A549 (cell line): ENCODE data around the gene TTC12. TPM values are rescaled to one million over a fixed set of nuclear protein-coding genes. Genes with fewer than 3 reads are reported as not detected.

Source experiments
- ATAC-seq, 2 experiments: fragments of 200-7000 bp in 1 of 2; fragments of >200 bp in 1 of 2; cut with Nextera tagmentation in 1 of 2; cut with Tn5 transposase in 1 of 2; 3 replicates each; pipeline versions ENCODE4 v1.8.0 to v1.9.1; 2018 to 2020; ENCODE audit warnings: mild to moderate bottlenecking in 1 of 2, moderate library complexity in 1 of 2
- CTCF ChIA-PET: fragments of 300-600 bp; sonication (Branson Sonifier 250); formaldehyde crosslinking; extraction: SDS; loops from one replicate; lab custom pipeline; 2021; ENCODE audit warnings: antibody characterized with exemption, inconsistent platforms; lab: Yijun Ruan, JAX
- POLR2A ChIA-PET: fragments of 350-600 bp; formaldehyde crosslinking; extraction: SDS; loops from one replicate; lab custom pipeline; 2021; ENCODE audit warnings: antibody characterized with exemption, inconsistent platforms; lab: Yijun Ruan, JAX
- DNase-seq, 2 experiments: peaks; one replicate each; pipeline versions ENCODE4 v3.0.0 to v3.0.0-alpha.2; 2011 to 2016; ENCODE audit warnings: low read depth in 1 of 2, low spot score in 1 of 2
- FAIRE-seq: peaks from 2 replicates; lab custom pipeline; 2011; peaks lifted over from hg19 to GRCh38; lab: Jason Lieb, UNC
- H3K27ac ChIP-seq, 2 experiments: fragments of >200 bp; sonication (Bioruptor Twin); formaldehyde crosslinking; 3 replicates each; pipeline ENCODE4 v1.5.1; 2016 to 2017
- H3K4me1 ChIP-seq: fragments of >200 bp; sonication (Bioruptor Twin); formaldehyde crosslinking; 3 replicates; pipeline ENCODE4 v1.6.1; 2016
- H3K4me2 ChIP-seq: fragments of >200 bp; sonication (Bioruptor Twin); formaldehyde crosslinking; 3 replicates; pipeline ENCODE4 v1.6.1; 2016
- H3K4me3 ChIP-seq: fragments of >200 bp; sonication (Bioruptor Twin); formaldehyde crosslinking; 3 replicates; pipeline ENCODE4 v1.5.1; 2016
- H3K9me3 ChIP-seq: fragments of >200 bp; sonication (Bioruptor Twin); formaldehyde crosslinking; 3 replicates; pipeline ENCODE4 v1.6.1; 2016
- ATOH8 ChIP-seq: fragments of 250-450 bp; sonication (Bioruptor Pico); IDR thresholded peaks from 2 replicates; pipeline ENCODE4 v1.5.0; 2020; ENCODE audit warnings: low read depth, mild to moderate bottlenecking, moderate library complexity
- CBX2 ChIP-seq: fragments of 200-600 bp; sonication (generic); IDR thresholded peaks from 2 replicates; pipeline ENCODE4 v1.6.1; 2016; ENCODE audit warnings: low read depth, mild to moderate bottlenecking, borderline replicate concordance
- CEBPB ChIP-seq, 2 experiments: fragments of >200 bp in 1 of 2; sonication (Bioruptor Twin) in 1 of 2; formaldehyde crosslinking in 1 of 2; IDR thresholded peaks; 2 replicates each; pipeline ENCODE4 v1.6.1; 2012 to 2016
- CHD2 ChIP-seq: fragments of 150-350 bp; IDR thresholded peaks from 2 replicates; pipeline ENCODE4 v1.6.1; 2014; ENCODE audit warnings: low read length; ENCODE audit not compliant: partially characterized antibody
- EHF ChIP-seq: fragments of 250-450 bp; sonication (Bioruptor Pico); IDR thresholded peaks from 2 replicates; pipeline ENCODE4 v1.5.0; 2020; ENCODE audit warnings: mild to moderate bottlenecking
- EHMT2 ChIP-seq: fragments of 200-600 bp; sonication (generic); IDR thresholded peaks from 2 replicates; pipeline ENCODE4 v1.6.1; 2016; ENCODE audit warnings: antibody characterized with exemption, low read depth, mild to moderate bottlenecking, moderate library complexity
- EP300 ChIP-seq, 2 experiments: fragments of >200 bp; sonication (Bioruptor Twin); formaldehyde crosslinking; IDR thresholded peaks; 2 replicates in 1 of 2; 3 replicates in 1 of 2; pipeline ENCODE4 v1.6.1; 2016 to 2017
- FOSB ChIP-seq: fragments of 250-450 bp; sonication (Bioruptor Pico); IDR thresholded peaks from 2 replicates; pipeline ENCODE4 v1.5.0; 2020; ENCODE audit warnings: mild to moderate bottlenecking, moderate library complexity
- FOXS1 ChIP-seq: fragments of 250-450 bp; sonication (Bioruptor Pico); IDR thresholded peaks from 2 replicates; pipeline ENCODE4 v1.5.0; 2020; ENCODE audit warnings: mild to moderate bottlenecking, moderate library complexity
- HDAC2 ChIP-seq: fragments of 200-600 bp; sonication (generic); IDR thresholded peaks from 2 replicates; pipeline ENCODE4 v1.6.1; 2016
- HOXA7 ChIP-seq: fragments of 250-450 bp; sonication (Bioruptor Pico); IDR thresholded peaks from 2 replicates; pipeline ENCODE4 v1.5.0; 2020; ENCODE audit warnings: mild to moderate bottlenecking, moderate library complexity
- JUN ChIP-seq, 2 experiments: fragments of >200 bp; sonication (Bioruptor Twin); formaldehyde crosslinking; IDR thresholded peaks; 2 replicates in 1 of 2; 3 replicates in 1 of 2; pipeline ENCODE4 v1.6.1; 2016 to 2017
- KDM1A ChIP-seq: fragments of 200-600 bp; sonication (generic); IDR thresholded peaks from 2 replicates; pipeline ENCODE4 v1.6.1; 2016; ENCODE audit warnings: low read depth, mild to moderate bottlenecking
- MAFK ChIP-seq: fragments of 450-650 bp; IDR thresholded peaks from 2 replicates; pipeline ENCODE4 v1.6.1; 2014; ENCODE audit not compliant: partially characterized antibody
- MAZ ChIP-seq: fragments of 150-350 bp; IDR thresholded peaks from 2 replicates; pipeline ENCODE4 v1.6.1; 2014; ENCODE audit warnings: antibody characterized with exemption, low read depth, low read length, borderline replicate concordance
- NPAS2 ChIP-seq: fragments of 250-450 bp; sonication (Bioruptor Pico); IDR thresholded peaks from 2 replicates; pipeline ENCODE4 v1.8.0; 2022; ENCODE audit warnings: mild to moderate bottlenecking, moderate library complexity, borderline replicate concordance
- NR3C1 ChIP-seq: fragments of >200 bp; sonication (Bioruptor Twin); formaldehyde crosslinking; IDR thresholded peaks from 3 replicates; pipeline ENCODE4 v1.6.1; 2017
- POLR2A ChIP-seq: IDR thresholded peaks from 2 replicates; pipeline ENCODE4 v1.6.1; 2012; ENCODE audit warnings: mild to moderate bottlenecking, low read length
- RARB ChIP-seq: fragments of 250-450 bp; sonication (Bioruptor Pico); IDR thresholded peaks from 2 replicates; pipeline ENCODE4 v1.8.0; 2021; ENCODE audit warnings: mild to moderate bottlenecking, moderate library complexity
- SMC3 ChIP-seq: fragments of >200 bp; sonication (Bioruptor Twin); formaldehyde crosslinking; IDR thresholded peaks from 3 replicates; pipeline ENCODE4 v1.6.1; 2018; ENCODE audit warnings: inconsistent platforms
- TFCP2L1 ChIP-seq: fragments of 250-450 bp; sonication (Bioruptor Pico); IDR thresholded peaks from 2 replicates; pipeline ENCODE4 v1.5.0; 2021; ENCODE audit warnings: mild to moderate bottlenecking
- TP53 ChIP-seq: fragments of 250-450 bp; sonication (Bioruptor Pico); IDR thresholded peaks from 2 replicates; pipeline ENCODE4 v1.5.0; 2021; ENCODE audit warnings: mild to moderate bottlenecking, moderate library complexity
- ZC3H11A ChIP-seq: fragments of 450-650 bp; IDR thresholded peaks from 2 replicates; pipeline ENCODE4 v1.6.1; 2014; ENCODE audit warnings: antibody characterized with exemption, mild to moderate bottlenecking
- ZNF302 ChIP-seq: fragments of 250-450 bp; sonication (Bioruptor Pico); IDR thresholded peaks from 2 replicates; pipeline ENCODE4 v1.9.0; 2021; ENCODE audit warnings: inconsistent platforms, mild to moderate bottlenecking, moderate library complexity
- WGBS: methylation state at CpG from one replicate; pipeline ENCODE4 v1.1.6; 2017; ENCODE audit errors: missing lambda C conversion rate; 5-methylcytosine and 5-hydroxymethylcytosine counted together
- polyA plus RNA-seq, 4 experiments: library from polyadenylated mRNA; depleted of rRNA in 3 of 4; stranded (reverse); fragments of >200 nt; fragmentation: RNase III in 1 of 4; extraction: RNeasy Plus Mini Kit Qiagen cat#74134 plus additional on column Dnase treatment in 1 of 4; gene quantifications; 2 replicates in 3 of 4; 3 replicates in 1 of 4; pipeline ENCODE4 v1.2.3, GENCODE V29; 2011 to 2017
- TF ChIP-seq, protein P1 (sequence below): fragments of 250-450 bp; sonication (Bioruptor Pico); IDR thresholded peaks from 2 replicates; pipeline ENCODE4 v1.5.0; 2021; ENCODE audit warnings: mild to moderate bottlenecking, moderate library complexity, borderline replicate concordance
- TF ChIP-seq, protein P2 (sequence below): fragments of >200 bp; sonication (Bioruptor Twin); formaldehyde crosslinking; IDR thresholded peaks from 3 replicates; pipeline ENCODE4 v1.6.1; 2016

The TTC12 gene
- polyA plus RNA-seq, 2 of the 4 experiments (the other 2 are of a cell fraction) = 5.9 to 13.5 TPM

DNA sequence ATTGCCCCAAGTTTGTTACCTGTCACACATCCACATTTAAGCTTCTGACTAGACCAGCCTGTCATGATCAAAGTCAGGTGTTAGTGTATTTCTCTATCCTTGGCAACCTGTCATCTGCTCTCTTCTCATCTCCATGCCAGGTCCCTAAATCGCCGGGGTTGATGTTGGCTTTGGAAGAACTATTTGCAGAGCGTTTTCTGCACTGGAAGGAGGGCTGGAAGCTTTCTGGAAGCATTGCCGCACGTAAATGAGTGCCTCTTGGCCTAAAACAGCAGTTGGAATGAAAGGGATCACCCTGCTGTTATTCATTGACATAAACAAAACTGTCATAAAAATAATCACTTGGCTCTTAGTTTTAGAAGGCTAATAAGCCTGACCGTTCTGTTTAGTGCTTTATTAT is 1.4 kb downstream of the TTC12 start:
- H3K27ac ChIP-seq = no peak overlapping the region
- TF ChIP-seq TP53 (no peak), HOXA7 (no peak), MAZ (no peak), SMC3 (no peak), HDAC2 (no peak), KDM1A (no peak), NR3C1 (no peak), EHMT2 (no peak)
- ChIA-PET POLR2A (no interaction called here), CTCF (interaction anchor here (1.7 kb wide), 1 partner anchor 415 kb away, joined by 5 read pairs; no protein-coding TSS in a partner anchor)
- WGBS = 73% methylated on average over 6 of the region's 6 CpGs
- H3K9me3 ChIP-seq = no peaks in the 10 kb centered on the region
- FAIRE-seq (no peak), ATAC-seq (no peak), DNase-seq (no peak)
- peak overlapping the region; percentile 69 for H3K4me2 ChIP-seq
- H3K4me1 ChIP-seq = peaks cover 10% of the 10 kb centered on the region; the same call in 2 of the 3 replicates
- no peak overlapping the region for H3K4me3 ChIP-seq

DNA sequence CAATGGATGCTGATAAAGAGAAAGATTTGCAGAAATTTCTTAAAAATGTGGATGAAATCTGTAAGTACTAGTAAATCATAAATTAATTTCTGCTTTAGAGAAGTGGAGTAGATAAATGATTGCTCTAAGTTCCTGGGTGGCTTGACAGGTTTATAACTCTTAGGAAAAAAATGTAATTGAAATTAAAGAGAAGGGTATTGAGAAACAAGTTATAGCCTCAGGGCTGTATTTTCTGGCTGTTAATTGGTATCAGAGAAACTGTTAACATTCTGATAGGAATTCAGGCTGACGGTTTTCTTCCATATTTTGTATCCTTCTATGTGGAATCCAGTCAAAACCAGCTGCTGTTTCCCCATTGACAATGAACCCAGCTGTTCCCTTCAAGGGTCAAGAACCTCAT is 1.9 kb downstream of the TTC12 start:
- WGBS = 91% methylated on average over 1 of the region's 1 CpG
- ChIA-PET CTCF (interaction anchor here (1.7 kb wide), 1 partner anchor 414 kb away, joined by 5 read pairs; no protein-coding TSS in a partner anchor), POLR2A (no interaction called here)
- no peak for ATAC-seq
- DNase-seq = no peak
- FAIRE-seq = no peak
- Histone ChIP-seq H3K4me2 (no peak overlapping the region), H3K4me3 (no peak overlapping the region), H3K9me3 (no peaks in the 10 kb centered on the region), H3K4me1 (peaks cover 10% of the 10 kb centered on the region; the same call in 2 of the 3 replicates), H3K27ac (no peak overlapping the region)
- TF ChIP-seq NPAS2 (no peak), FOSB (CRISPR knock-in tag) (no peak), MAZ (no peak), CHD2 (no peak)

DNA sequence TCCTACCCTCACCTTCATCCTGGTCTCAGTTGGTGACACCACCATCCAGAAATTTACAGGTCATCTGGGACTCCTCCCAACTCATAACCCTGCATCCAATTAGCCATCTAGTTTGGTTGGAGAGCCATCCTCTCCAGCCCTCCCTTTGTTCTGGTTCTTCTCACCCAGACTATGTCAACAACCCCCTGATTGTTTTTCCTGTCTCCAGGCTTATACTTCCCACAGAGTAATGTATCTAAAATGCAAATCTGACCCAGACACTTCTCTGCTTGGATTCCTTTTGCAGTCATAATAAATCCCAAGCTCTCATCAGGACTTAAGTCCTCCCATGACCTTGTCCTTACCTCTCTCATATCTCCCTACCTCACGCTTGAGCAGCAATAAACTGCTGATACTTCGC is 3.0 kb downstream of the TTC12 start:
- 95% methylated on average over 2 of the region's 2 CpGs for WGBS
- ChIA-PET POLR2A (no interaction called here), CTCF (no interaction called here)
- ATAC-seq (no peak), DNase-seq (no peak), FAIRE-seq (no peak)
- H3K4me1 ChIP-seq = peaks cover 10% of the 10 kb centered on the region; the same call in 2 of the 3 replicates
- no peaks in the 10 kb centered on the region for H3K9me3 ChIP-seq
- no peak overlapping the region for H3K4me2 ChIP-seq
- H3K4me3 ChIP-seq = no peak overlapping the region
- no peak overlapping the region for H3K27ac ChIP-seq
- TF ChIP-seq EHF (CRISPR knock-in tag) (no peak), CEBPB (IDR thresholded peaks at IDR 0.05) (no peak), MAFK (no peak), EP300 (IDR thresholded peaks at IDR 0.05) (no peak), JUN (IDR thresholded peaks at IDR 0.05) (no peak), TFCP2L1 (no peak), RARB (no peak), CHD2 (no peak), CBX2 (no peak), HDAC2 (no peak), FOXS1 (CRISPR knock-in tag) (no peak), POLR2A (no peak), ZNF302 (CRISPR knock-in tag) (no peak), TP53 (no peak), ATOH8 (CRISPR knock-in tag) (no peak), NR3C1 (no peak), ZC3H11A (no peak)
- TF ChIP-seq, protein P1, sequence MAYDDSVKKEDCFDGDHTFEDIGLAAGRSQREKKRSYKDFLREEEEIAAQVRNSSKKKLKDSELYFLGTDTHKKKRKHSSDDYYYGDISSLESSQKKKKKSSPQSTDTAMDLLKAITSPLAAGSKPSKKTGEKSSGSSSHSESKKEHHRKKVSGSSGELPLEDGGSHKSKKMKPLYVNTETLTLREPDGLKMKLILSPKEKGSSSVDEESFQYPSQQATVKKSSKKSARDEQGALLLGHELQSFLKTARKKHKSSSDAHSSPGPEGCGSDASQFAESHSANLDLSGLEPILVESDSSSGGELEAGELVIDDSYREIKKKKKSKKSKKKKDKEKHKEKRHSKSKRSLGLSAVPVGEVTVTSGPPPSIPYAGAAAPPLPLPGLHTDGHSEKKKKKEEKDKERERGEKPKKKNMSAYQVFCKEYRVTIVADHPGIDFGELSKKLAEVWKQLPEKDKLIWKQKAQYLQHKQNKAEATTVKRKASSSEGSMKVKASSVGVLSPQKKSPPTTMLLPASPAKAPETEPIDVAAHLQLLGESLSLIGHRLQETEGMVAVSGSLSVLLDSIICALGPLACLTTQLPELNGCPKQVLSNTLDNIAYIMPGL (CRISPR knock-in tag) = no peak
- TF ChIP-seq, protein P2, sequence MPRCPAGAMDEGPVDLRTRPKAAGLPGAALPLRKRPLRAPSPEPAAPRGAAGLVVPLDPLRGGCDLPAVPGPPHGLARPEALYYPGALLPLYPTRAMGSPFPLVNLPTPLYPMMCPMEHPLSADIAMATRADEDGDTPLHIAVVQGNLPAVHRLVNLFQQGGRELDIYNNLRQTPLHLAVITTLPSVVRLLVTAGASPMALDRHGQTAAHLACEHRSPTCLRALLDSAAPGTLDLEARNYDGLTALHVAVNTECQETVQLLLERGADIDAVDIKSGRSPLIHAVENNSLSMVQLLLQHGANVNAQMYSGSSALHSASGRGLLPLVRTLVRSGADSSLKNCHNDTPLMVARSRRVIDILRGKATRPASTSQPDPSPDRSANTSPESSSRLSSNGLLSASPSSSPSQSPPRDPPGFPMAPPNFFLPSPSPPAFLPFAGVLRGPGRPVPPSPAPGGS = no peak
- TF ChIP-seq, all 56 proteins: peak for 0
